SW 1271 (cell line): ENCODE results near the gene TINCR.

Experiments
- DNase-seq, 2 experiments: peaks; one replicate each; lab custom pipeline; 2025; lab: John Stamatoyannopoulos, UW

TINCR gene

DNA sequence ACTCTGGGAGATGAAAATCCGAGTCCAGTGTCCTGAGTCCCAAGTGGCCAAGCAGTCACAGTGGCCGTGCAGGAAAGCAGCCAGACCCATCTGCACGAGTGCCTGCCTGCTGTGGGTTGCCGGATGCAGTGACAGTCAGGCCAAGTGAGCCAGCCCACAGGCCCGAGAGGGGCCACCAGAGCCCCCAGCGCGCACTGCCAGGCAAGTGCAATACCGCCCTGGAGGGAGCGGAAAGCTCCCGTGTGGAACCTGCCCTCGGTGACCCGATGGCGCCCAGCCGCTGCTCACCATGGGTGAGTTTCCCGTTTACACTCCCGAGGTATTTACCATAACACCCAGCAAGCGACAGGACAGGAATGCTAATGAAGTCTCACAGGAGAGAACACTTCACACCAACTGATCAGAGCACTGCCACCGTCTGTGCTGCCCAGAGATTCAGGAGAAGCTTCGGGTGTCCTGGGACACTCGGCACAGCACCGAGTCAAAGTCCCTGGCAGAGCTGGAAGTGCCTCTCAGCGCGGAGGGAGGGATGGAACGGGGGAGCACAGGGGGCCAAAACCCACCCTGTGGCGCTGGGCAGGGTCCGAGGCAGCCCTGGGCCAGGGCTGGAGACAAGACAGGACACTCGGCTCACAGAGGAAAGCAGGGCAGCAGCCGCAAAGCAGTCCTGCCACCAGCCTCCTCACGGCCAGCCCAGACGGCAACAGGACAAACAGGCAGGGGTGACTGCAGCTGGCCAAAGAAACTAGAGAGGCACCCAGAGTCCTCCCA, 21.3 kb upstream of the TINCR start:
- no peak for DNase-seq

DNA sequence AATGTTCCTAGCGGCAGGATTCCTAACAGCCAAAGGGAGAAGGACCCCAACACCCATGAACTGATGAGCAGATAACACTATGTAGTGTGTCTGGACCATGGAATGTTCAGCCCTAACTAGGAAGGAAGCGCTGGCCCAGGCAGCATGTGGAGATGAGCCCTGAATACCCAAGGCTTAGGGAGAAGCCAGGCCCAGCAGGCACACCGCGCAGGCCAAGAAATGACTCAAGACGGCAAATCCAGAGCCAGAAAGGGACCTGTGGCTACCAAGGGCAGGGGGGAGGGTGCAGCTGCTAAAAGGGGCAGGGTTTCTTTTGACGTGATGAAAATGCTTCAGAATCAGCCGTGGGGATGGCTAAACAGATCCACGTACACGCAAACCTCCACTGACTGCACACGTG, 20.7 kb upstream of the TINCR start:
- no peak for DNase-seq

DNA sequence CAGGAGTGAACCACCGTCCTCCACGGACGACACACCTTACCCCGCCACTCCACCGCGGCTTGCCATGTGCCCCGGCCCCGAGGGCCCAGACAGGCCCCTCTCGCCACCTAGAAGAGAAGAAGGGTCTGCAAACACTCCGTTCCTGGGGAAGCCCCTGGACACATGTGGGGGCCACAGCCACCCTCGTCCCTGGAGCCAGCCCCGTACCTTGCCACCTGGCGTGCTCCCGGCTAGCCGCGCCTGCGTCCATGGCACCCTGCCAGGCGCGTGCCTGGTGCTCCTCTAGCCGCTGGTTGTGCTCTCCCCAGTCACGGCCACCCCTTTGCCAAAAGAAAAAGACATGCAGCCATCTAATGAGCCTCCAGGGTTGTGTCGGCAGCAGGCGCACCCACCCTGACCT, 19.9 kb upstream of the TINCR start:
- no peak for DNase-seq

DNA sequence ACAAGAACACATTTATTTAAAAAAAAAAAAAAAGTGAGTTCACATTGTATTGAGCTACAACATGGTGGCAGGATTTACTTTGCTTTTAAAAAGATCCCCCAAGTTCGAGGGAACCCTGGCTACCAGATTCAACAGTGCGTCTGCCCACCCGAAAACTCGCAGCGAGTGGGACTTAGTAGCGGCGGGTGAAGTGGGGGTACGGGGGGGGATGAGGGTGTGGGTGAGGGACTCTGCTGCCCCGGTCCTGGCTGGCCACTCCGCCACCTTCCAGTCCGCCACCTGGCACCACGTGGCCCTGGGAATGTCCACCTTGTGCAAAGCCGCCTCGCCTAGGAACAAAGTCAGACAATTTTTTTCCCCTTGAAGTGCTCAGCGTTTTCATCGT, 19.3 kb upstream of the TINCR start:
- DNase-seq: no peak

DNA sequence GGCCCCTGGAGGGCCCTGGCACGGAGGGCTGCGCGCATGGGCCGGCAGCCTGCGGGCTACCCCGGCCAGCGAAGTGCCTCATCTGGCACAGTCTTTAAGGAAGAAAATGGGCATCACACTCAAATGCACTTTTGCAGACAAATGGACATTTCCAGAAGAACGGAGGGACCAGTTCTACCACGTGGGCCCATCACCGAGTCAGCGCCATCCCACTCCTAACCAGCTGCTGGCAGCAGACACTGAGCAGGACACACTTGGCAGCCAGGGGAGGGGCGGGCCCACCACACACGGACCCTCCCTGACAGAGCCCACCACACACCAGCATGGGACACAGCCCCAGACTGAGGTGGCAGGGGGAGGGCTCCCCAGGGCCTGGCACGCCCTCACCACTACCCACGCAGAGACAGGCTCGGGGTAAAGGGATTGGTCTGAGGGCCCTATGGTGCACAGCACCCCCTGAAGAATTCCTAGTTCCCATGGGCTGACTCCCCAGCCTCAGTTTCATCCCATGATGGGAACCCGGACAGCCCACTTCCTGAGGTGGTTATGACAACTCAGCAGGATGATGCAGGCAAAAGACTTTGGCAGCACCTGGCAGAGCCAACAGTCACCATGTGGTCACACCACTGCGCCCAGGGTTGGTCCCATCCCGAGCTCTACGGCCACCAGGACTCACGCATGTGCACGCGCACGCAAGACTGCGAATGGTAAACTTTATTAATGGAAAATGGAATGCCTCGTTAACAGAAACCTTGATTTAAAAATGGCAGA, 18.7 kb upstream of the TINCR start:
- DNase-seq: no peak

DNA sequence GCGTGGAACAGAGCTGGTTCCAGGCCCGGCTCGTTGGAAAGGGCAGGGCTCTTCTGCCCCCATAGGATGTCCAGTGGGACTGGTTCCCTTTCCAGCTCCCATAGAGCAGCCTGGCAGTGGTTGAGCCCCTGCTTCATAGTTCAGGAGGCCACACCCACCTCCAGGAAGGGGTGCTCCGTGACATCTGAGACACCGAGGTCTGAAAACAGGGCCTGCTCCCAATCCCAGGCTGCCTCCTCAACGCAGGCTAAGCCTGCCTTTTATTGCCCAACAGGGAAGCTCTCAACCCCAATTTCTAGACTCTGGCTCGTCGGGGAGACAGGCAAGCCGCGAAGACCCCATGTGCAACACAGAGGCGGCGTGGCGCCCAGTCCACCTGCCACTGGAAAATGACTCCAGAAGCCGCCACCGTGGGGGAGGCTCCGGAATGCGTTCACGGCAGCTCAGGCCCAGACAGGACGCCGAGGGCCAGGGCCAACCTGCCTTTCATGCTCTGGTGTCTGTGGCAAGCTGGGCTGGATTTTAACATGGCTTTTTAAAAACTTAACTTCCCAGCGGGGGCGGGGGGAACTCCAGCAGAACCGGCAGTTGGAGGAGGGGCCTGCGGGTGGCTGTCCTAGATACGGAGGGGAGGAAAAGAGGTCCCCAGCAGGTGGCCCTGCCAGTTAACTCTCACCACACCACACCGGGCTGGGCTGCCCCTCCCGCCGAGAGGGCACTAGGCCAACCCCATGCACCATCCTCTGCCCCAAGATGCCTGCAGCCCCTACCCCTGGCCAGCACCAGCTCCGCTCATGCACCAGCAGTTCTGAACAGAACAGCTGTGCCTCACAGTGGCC, 17.9 kb upstream of the TINCR start:
- no peak for DNase-seq

DNA sequence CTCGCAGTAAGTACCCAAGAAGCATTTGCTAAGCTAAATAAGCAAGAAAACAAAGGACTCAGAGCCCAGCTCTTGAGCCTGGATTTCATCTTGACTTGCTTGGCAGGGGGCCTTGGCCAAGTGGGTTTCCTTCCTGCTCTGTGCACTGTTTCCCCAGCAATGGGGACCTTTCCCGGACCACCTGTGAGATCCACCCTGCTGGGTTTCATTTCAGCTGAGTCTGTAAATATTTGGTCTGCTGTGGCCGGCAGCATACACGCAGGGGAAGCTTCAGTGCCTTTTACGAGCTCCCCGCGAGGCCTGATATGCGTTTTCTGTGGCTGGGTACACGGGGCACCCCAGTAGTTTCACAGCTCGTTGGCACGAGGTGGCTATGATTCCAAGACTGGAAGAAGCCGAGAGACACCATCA, 12.4 kb upstream of the TINCR start:
- no peak for DNase-seq

DNA sequence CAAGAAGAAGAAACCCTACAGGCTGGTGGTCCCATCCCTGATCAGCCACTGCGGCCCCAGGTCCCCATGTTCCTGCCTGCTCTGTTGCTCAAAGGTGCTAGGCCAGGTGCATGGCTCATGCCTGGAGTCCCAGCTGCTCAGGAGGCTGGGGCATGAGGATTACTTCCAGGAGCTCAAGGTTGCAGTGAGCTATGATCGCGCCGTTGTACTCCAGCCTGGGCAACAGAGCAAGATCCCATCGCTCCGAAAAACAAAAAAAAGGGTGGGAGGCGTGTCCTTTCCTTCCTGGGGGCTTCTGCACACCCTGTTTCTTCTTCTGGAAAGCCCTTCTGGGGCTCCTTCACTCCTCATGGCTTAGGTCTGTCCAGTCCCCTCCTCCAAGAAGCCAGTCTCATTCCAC, 11.9 kb upstream of the TINCR start:
- no peak for DNase-seq

DNA sequence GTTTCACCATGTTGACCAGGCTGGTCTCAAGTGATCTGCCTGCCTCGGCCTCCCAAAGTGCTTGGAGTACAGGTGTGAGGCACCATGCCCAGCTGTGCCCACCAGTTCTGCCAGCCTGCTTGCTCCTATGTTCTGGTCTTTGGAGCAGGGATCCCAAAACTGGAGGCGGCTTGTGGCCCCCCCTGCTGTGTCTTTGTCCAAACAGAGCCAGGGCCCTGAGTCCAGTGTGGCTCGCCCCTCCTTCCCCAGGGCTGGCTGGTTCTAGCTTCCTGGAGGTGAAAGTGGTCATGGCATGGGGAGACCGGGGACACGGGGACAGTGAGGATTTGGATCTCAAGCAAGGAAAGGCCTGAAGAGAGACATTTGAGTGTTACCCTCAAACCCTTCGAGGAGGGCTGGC, 11.5 kb upstream of the TINCR start:
- DNase-seq: no peak

DNA sequence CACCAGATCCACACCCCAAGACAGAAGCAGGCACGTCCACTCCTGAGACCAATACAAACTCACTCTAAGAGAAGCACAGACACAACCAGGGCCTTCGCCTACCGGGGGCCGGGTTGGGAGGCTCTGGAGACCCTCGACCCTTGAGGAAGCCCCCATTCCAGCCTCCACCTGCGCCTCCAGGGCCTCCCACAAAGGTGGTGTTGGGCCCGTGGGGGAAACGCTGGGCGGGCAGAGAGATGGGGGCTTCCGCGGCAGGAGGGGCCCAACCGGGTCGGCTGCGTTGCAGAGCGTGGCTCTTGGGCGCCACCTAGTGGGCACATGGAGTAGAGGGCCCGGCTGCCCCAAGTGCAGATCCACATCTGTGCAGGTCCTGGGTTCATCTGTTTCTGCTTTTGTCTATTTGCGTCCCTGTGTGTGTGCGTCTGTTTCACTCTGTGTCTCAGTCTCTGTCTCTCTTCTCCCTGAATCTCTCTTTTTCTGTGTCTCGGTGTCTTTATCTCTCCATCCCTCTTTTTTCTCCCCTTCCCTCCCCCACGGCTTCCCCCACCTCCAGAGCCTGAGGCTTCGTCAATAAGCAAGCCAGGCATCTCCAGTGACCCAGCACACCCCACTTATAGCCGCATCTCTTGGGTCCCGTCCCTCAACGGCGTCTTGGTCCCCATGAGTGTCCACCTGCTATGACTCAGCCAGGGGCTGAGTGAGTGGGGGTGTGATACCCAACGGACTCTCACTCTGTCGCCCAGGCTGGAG, 10.5 kb upstream of the TINCR start:
- DNase-seq: peak in 1 of 2 experiments; percentile 54

DNA sequence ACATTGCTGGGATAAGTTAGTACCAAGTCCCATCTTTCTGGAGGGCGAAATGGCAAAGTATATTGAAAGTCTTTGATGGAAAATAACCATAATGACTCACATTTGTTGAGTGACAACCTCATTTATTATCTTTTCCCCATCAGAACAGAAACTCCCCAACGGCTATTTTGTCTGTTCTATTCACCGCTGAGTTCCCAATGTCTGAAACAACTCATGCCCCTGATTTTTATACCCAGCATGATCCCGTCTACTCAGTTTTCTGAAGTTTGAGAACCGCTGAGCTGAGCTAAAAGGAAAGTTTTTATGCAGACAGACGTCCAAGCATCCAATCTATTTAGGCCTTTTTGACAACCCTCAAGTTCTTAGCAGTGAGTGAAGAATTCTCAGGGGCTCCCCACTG, 7.8 kb upstream of the TINCR start:
- no peak for DNase-seq

DNA sequence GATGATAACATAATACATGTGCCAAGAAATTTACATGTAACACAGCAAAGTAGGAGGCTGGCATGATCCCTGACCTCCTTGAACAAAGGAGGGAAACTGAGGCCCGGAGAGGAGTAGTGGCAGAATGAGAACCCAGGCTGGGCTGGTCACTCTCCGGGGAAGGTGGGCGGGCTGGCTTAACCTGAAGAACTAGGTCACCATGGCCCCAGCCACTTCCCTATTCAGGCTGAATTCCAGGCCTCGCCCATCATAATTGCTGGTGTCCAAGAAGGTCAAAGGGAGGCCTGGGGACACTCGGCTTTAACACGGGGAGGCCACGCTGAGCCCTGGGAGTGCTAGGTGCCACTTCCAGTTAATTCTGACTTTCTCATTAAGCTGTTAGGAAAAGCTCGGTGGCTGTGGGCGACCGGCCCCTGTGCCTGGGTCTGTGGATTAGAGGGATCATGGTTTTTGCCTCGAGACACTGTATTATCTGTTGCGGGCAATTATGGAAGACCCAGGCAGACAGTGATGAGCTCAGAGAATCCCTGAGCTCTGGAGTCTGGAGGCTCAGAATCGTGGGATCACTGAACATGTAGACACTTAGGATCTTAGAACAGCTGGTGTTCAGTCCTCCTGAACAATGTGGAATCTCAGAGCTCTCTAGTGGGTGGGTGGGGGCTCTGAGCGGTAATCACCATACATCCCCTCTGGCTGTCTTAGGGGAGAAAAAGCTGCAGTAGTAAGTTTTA, 5.0 kb upstream of the TINCR start:
- no peak for DNase-seq

DNA sequence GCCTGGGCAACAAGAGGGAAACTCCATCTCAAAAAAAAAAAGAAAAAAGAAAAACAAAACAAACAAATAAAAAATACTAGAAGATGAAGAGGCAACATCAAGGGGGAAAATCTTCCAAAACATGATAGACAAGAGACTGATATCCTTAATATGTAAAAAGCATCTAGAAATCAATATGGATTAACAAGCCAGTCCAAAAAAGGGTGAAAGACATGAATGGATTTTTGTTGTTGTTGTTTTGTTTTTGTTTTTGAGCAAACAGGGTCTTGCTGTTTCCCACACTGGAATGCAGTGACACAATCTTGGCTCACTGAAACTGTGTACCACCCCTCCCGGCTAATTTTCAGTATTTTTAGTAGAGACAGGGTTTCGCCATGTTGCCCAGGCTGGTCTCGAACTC, 4.0 kb upstream of the TINCR start:
- no peak for DNase-seq

DNA sequence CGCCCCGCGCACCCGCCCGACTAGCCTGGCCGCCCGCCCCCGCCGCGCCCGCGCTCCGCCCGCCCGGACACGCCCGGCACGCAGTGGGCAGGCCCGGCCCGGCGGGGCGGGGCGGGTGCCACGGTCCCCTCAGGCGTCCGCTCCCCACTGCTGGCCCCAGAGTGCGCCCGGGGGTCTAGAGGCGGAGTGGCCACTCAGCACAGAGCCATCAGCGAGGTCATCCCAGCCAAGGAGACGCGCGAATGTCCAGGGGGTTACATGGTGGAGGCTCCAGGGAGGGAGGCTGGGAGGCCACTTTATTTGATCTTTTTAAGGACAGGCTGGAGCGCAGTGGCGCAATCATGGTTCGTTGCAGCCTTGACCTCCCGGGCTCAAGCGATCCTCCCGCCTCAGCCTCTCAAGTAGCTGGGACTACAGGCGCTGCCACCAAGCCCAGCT, 236 bp upstream of the TINCR start:
- DNase-seq: no peak

DNA sequence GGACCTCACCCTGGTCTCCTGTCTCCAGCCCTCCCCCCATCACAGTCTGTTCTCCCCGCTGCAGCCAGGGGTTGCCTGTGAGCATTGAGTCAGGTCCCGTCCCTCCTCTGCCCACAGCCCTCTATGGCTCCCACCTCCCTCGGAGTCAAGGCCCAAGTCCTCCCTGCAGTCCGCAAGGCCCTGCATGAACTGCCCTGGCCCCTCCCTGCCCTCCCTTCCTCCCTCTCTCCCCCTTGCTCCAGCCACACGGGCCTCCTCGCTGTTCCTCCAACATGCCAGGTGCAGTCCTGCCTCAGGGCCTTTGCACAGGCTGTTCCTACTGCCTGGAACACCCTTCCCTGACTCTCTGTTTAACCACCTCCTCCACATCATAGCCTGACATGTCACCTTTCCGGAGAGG, 2.8 kb downstream of the TINCR start:
- DNase-seq: no peak

DNA sequence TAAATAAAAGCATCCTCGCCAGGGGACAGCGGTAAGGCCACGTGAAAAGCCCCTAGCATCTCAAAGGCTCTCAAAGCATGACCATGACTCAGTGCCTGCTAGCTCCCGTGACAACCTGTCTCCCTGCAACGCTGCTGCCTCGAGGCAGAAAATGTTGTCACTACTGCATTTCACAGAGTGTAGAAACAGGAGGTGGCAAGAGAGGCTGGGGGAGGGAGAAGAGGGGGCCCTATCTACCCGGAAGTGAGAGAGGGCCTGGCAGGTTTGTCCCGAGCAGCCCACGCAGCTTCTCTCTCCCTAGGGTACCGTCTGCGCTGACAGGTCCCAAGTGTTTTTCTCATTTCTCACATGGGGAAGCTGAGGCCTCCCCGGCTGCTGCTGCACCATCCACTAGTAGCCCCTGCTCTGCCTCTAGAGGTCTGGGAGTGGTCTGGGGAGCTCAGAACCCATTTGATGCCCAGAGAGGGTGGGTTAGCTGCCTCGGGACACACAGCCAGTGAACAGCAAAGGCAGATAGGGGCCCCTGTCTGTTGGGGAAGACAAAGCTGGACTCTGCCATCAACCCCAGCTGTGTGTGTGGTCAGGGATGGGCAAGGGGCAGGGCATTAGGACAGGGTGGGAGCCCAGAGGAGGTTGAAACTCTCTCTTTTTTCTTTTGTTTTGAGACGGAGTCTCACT, 3.7 kb downstream of the TINCR start:
- no peak for DNase-seq

DNA sequence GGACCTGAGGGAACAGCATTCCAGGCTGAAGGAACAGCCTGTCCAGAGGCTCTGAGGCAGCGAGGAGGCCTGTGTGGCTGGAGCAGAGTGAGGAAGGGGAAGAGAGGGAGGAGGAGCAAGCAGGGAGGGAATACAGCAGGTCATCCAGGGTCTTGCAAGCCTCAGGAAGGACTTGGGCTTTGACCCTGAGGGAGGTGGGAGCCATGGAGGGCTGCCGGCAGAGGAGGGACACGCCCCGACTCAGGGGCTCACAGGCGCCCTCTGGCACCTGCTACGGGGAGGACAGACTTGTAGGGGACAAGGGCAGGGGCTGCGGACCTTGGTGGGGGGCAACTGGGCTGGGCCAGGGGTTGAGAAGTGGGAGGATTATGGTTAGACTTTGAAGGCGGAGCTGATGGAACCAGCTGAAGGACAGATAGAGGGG, 4.7 kb downstream of the TINCR start:
- no peak for DNase-seq

DNA sequence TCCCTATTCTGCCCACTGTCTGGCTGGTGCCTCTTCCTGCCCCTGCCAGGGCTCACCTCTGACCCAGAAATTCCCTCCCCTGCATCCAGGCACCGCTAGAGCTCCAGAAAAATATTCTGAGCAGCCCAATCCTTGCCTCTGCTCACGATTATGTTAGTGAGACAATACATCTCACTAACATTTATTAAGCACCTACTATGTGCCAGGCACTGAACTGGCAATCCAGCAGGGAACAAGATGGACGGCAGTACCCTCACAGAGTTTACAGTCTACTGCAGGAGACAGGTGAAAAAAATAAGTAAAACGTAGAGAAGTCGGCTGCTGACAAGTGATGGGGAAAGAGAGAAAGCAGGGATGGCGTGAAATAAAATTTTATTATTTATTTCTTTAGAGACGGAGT, 5.5 kb downstream of the TINCR start:
- DNase-seq: no peak

DNA sequence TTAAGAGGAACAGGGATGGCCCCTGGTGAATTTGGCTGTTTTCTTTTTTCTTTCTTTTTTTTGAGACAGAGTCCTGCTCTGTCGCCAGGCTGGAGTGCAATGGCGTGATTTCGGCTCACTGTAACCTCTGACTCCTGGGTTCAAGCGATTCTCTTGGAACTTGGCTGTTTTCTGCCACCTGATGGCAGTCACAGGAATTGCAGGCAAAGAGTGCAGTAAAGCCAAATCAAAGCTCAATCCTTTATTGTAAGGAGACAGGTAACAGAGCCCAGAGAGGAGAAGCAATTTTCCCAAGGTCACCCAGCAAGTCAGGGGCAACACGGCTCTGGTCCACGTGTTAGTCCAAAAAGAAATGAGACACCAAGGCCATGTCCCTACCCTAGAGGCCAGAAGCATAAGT, 6.2 kb downstream of the TINCR start:
- DNase-seq: no peak

DNA sequence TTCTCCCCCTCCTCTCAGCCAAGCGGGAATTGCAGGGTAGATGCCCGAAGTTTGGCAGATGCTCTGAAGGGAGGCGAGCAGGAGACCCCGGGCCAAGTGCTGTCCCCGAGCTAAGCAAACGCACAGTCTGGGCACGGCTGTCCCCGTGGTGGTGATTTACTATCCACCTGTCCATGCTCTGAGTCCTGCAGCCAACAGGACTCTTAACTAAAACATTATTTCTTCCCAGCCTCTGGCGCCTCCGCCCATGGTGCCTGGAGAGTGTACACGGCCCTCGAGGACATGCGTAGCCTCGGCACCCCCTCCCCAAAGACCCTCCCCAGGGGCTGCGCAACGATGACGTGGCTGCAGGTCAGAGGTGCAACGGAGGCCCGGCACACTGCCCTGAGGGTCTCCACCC, 7.6 kb downstream of the TINCR start:
- no peak for DNase-seq

DNA sequence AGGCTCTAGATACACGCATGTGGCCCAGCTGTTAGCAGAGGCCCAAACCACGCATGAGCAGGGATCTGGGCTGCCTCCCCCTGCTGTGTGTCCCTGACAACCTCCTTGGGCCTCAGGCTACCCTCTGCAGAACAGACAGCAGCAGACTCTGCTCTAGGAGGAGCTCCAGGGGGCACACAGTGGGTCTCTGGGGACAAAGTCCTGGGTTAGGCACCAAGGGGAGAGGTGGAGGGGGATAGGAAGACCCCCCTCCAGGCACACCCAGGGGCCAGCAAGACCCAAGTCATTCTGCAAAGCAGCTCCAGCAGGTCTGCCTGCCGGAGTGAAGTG, 8.0 kb downstream of the TINCR start:
- DNase-seq: no peak
